ENCODE measurements around the gene MAPRE3. TPM values are rescaled to one million over a fixed set of nuclear protein-coding genes. Genes with fewer than 3 reads are reported as not detected.
A peak's percentile ranks its signal among the peaks of the same experiment; 100 is the strongest.

Gene MAPRE3
- total RNA-seq, 1 experiment from 2014 or later = 0.57 TPM

GRCh38 chr2:26985807-26986206 lies 15.4 kb downstream of the MAPRE3 start:
- H3K36me3 ChIP-seq = no peaks in the 10 kb centered on the region
- H3K4me1 ChIP-seq = no peaks in the 10 kb centered on the region
- DNase-seq = no peak
- peaks cover 42% of the 10 kb centered on the region for H3K27me3 ChIP-seq
- H3K4me3 ChIP-seq = no peak overlapping the region
- no peak overlapping the region for H3K27ac ChIP-seq
- H3K9me3 ChIP-seq (replicated peaks) = no peaks in the 10 kb centered on the region

- no peak overlapping the region for H3K4me3 ChIP-seq
- no peaks in the 10 kb centered on the region for H3K9me3 ChIP-seq (replicated peaks)
- no peak for DNase-seq
Observed at GRCh38 chr2:26986576-26986975, 16.1 kb downstream of the MAPRE3 start.

DNA sequence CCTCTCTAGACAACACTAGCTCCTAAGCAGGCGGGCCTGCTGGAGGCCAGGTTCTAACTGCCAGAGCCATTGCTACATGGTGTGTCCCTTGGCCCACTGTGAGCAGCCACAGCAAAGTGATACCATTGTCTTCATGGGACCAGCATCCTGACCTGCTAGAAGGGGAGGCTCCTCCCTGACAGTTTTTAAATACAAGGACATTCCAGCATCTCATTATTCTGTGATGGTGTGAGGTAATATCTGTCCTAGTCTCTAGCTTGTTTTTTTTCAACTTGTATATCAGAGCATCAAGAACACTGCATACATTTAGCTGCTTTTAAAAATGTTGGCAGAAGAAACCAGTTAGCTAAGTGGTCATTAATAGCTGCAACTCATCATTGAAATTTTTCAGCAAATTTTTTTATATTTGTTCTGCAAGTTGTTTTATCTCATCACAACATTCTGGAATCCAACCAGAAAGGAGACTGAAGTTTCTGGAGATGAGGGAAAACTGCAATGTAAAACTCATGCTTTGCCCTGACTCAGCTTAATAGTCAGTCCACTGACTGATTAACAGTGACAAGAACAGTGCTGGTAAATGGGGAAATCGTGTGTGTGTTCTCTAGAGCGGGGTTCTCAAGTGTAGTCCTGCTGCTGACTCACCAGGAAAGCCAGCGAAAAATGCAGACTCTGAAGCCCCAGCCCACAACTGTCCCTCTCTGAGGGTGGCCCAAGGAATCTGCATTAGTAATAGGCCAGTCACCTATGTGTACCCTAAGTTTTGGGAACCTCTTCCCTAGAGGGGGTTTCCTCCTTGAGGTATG lies 17.8 kb downstream of the MAPRE3 start:
- no peaks in the 10 kb centered on the region for H3K9me3 ChIP-seq (replicated peaks)
- no peaks in the 10 kb centered on the region for H3K4me1 ChIP-seq
- DNase-seq = no peak
- no peak overlapping the region for H3K4me3 ChIP-seq
- peaks cover 44% of the 10 kb centered on the region for H3K27me3 ChIP-seq
- H3K36me3 ChIP-seq = no peaks in the 10 kb centered on the region
- no peak overlapping the region for H3K27ac ChIP-seq

More at GRCh38 chr2:26986576-26986975, 16.1 kb downstream of the MAPRE3 start:
- Histone ChIP-seq H3K27me3 (peaks cover 42% of the 10 kb centered on the region), H3K4me1 (no peaks in the 10 kb centered on the region), H3K27ac (no peak overlapping the region), H3K36me3 (no peaks in the 10 kb centered on the region)

- Histone ChIP-seq H3K9me3 (replicated peaks) (no peaks in the 10 kb centered on the region), H3K27me3 (peaks cover 38% of the 10 kb centered on the region), H3K27ac (no peak overlapping the region), H3K4me1 (no peaks in the 10 kb centered on the region), H3K4me3 (no peak overlapping the region), H3K36me3 (no peaks in the 10 kb centered on the region)
- DNase-seq = no peak
Observed at GRCh38 chr2:26989156-26989555, 18.7 kb downstream of the MAPRE3 start.

DNA sequence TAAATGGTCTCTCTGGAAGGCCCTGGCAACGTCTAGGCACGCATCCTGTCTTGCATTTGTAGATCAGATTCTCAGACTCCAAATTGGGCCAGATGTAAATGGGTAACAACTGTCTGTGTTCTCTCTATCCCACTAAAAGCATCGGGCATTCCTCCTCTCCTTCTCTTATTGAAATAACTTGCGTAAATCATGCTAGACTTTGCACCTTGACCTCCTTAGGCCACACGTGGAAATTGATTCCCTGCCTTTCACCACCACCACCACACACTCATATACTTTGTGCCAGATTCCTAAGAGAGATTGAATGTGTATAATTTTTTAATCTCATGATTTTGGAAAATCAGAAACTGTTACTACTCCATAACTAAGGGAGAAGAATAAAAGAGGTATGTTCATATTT lies 21.3 kb downstream of the MAPRE3 start:
- H3K4me3 ChIP-seq = no peak overlapping the region
- 0 out of 2 replicates have a peak, but pooled peaks cover 3% of the 10 kb centered on the region for H3K9me3 ChIP-seq (replicated peaks)
- no peak overlapping the region for H3K27ac ChIP-seq
- H3K4me1 ChIP-seq = no peaks in the 10 kb centered on the region
- peaks cover 31% of the 10 kb centered on the region for H3K27me3 ChIP-seq
- DNase-seq = no peak
- H3K36me3 ChIP-seq = no peaks in the 10 kb centered on the region

DNA sequence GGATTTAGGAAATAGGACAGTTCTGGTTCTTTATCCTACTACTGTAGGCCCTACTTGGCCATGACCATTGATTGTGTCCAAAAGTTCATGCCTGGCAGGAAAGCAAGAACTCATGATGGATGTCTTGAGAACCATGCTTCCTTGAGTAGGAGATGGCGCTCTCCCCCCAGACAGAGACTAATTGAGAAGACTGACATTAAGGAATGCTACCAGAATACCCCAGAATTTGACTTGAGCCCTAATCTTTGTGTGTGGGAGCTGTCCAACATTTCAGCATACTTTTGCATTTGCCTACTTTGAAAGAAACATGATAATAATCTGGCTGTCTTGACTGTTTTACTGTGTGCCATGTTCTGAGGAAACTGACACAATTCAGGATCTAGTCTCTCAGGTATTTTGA lies 23.3 kb downstream of the MAPRE3 start:
- H3K27me3 ChIP-seq = peaks cover 18% of the 10 kb centered on the region; the same call in 1 of the 2 replicates
- peak in 1 of 2 experiments; percentile 46 for DNase-seq

GRCh38 chr2:26994983-26995382 lies 24.5 kb downstream of the MAPRE3 start:
- no peaks in the 10 kb centered on the region for H3K4me1 ChIP-seq
- H3K36me3 ChIP-seq = no peaks in the 10 kb centered on the region
- H3K27ac ChIP-seq = no peak overlapping the region
- H3K4me3 ChIP-seq = no peak overlapping the region
- DNase-seq = no peak
- peaks cover 6% of the 10 kb centered on the region; the same call in 1 of the 2 replicates for H3K27me3 ChIP-seq
- H3K9me3 ChIP-seq (replicated peaks) = 0 out of 2 replicates have a peak, but pooled peaks cover 3% of the 10 kb centered on the region

More for the DNA sequence above, 23.3 kb downstream of the MAPRE3 start:
- Histone ChIP-seq H3K4me1 (no peaks in the 10 kb centered on the region), H3K27ac (no peak overlapping the region), H3K9me3 (replicated peaks) (0 out of 2 replicates have a peak, but pooled peaks cover 3% of the 10 kb centered on the region), H3K4me3 (no peak overlapping the region), H3K36me3 (no peaks in the 10 kb centered on the region)

GRCh38 chr2:26997394-26997793 lies 27.0 kb downstream of the MAPRE3 start:
- Histone ChIP-seq H3K36me3 (no peaks in the 10 kb centered on the region), H3K9me3 (replicated peaks) (0 out of 2 replicates have a peak, but pooled peaks cover 3% of the 10 kb centered on the region), H3K4me3 (no peak overlapping the region), H3K27me3 (no peaks in the 10 kb centered on the region; the same call in 1 of the 2 replicates), H3K4me1 (no peaks in the 10 kb centered on the region), H3K27ac (no peak overlapping the region)
- no peak for DNase-seq

DNA sequence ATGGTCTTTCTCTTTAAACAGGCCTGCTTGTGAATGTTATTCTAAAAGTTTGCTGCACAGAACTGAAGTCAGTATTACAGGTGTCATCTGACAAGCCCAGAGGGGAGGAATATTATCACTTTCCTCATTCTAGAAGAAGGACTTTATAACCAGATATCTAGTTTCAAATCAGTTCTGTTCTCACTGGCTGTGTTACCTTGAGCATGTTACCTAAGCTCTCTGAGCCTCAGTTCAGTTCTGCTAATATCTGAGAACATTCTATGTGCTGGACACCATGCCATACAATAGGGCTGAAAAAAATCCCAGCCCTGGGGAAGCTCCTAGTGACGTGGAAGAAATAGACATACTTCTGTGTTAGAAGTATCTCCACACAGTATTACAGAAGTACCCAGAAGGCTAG lies 27.9 kb downstream of the MAPRE3 start:
- H3K9me3 ChIP-seq (replicated peaks) = 0 out of 2 replicates have a peak, but pooled peaks cover 3% of the 10 kb centered on the region
- H3K4me3 ChIP-seq = no peak overlapping the region
- no peak for DNase-seq
- H3K27me3 ChIP-seq = no peaks in the 10 kb centered on the region; the same call in 1 of the 2 replicates
- H3K36me3 ChIP-seq = no peaks in the 10 kb centered on the region
- H3K27ac ChIP-seq = no peak overlapping the region
- no peaks in the 10 kb centered on the region for H3K4me1 ChIP-seq

- DNase-seq = no peak
- Histone ChIP-seq H3K27ac (no peak overlapping the region), H3K36me3 (no peaks in the 10 kb centered on the region), H3K9me3 (replicated peaks) (no peaks in the 10 kb centered on the region), H3K27me3 (no peaks in the 10 kb centered on the region; the same call in none of the 2 replicates), H3K4me3 (no peak overlapping the region), H3K4me1 (no peaks in the 10 kb centered on the region)
Observed at GRCh38 chr2:27000228-27000627, 29.8 kb downstream of the MAPRE3 start.

GRCh38 chr2:27000995-27001394 lies 30.6 kb downstream of the MAPRE3 start:
- H3K9me3 ChIP-seq (replicated peaks) = no peaks in the 10 kb centered on the region
- H3K36me3 ChIP-seq = no peaks in the 10 kb centered on the region
- no peaks in the 10 kb centered on the region for H3K4me1 ChIP-seq
- DNase-seq = no peak
- no peaks in the 10 kb centered on the region; the same call in none of the 2 replicates for H3K27me3 ChIP-seq
- no peak overlapping the region for H3K27ac ChIP-seq
- no peak overlapping the region for H3K4me3 ChIP-seq

GRCh38 chr2:27001950-27002349 lies 31.5 kb downstream of the MAPRE3 start:
- no peak overlapping the region for H3K4me3 ChIP-seq
- no peak for DNase-seq
- no peaks in the 10 kb centered on the region for H3K9me3 ChIP-seq (replicated peaks)
- no peak overlapping the region for H3K27ac ChIP-seq
- no peaks in the 10 kb centered on the region for H3K36me3 ChIP-seq
- H3K4me1 ChIP-seq = no peaks in the 10 kb centered on the region
- H3K27me3 ChIP-seq = no peaks in the 10 kb centered on the region; the same call in none of the 2 replicates

DNA sequence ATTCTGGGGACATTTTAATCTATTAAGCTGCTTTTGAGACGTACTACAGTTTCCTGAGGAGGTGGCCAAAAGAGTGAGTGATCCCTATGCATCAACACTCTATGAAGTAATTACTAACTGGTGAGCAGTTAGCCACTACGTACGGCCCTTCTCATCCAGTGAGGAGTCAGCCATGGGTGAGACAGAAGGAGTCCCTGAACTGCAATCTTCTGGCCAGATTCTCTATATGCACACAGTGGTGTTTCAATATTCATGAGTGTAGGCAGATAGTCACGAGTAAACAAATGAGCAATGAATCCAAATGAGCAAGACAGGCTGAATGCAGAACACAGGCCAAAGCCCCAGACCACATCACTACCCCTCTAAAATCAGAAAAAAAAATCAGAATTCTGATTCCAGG lies 32.6 kb downstream of the MAPRE3 start:
- Histone ChIP-seq H3K27ac (no peak overlapping the region), H3K9me3 (replicated peaks) (no peaks in the 10 kb centered on the region), H3K4me1 (no peaks in the 10 kb centered on the region), H3K36me3 (no peaks in the 10 kb centered on the region), H3K4me3 (no peak overlapping the region), H3K27me3 (no peaks in the 10 kb centered on the region; the same call in none of the 2 replicates)
- DNase-seq = no peak

GRCh38 chr2:27003857-27004256 lies 33.4 kb downstream of the MAPRE3 start:
- Histone ChIP-seq H3K9me3 (replicated peaks) (no peaks in the 10 kb centered on the region), H3K4me3 (no peak overlapping the region), H3K27me3 (no peaks in the 10 kb centered on the region; the same call in none of the 2 replicates), H3K4me1 (no peaks in the 10 kb centered on the region), H3K36me3 (no peaks in the 10 kb centered on the region), H3K27ac (no peak overlapping the region)
- DNase-seq = no peak

DNA sequence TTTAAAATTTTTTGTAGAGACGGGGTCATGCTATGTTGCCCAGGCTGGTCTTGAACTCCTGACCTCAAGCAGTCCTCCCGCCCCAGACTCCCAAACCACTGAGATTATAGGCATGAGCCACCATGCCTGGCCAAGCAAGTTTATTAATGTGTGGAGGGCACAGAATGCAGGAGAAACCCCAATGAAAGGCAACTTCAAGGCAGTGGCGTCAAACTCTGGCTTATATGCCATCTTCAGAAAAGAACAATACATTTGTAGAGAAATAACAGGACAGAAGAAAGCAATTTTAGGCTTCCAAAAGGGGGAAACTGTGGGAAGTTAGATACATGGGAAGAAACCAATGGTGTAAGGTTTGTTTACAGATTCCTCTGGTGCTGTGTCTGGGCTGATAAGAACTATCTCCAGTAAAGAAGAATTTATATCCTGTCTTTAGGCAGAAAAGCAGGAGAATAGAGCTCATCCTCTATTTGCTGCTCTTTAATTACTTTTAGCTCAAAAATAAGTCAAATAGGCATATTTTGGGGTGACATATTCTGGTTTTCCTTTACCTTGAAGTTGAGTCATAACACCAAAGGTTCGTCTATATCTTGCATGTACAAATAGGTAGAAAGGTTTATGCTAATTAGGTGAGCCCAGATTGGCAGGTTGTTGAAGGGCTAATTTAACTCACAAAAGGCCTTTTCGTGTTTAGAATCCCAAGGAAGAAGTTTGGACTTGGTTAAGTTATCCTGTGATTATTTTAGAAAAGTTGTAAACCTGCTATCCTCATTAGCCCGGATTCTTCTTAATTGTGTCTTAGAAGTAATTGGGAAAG lies 36.4 kb downstream of the MAPRE3 start:
- H3K4me1 ChIP-seq = no peaks in the 10 kb centered on the region
- H3K27ac ChIP-seq = no peak overlapping the region
- H3K27me3 ChIP-seq = peaks cover 3% of the 10 kb centered on the region; the same call in 1 of the 2 replicates
- H3K9me3 ChIP-seq (replicated peaks) = no peaks in the 10 kb centered on the region
- H3K36me3 ChIP-seq = no peaks in the 10 kb centered on the region
- no peak for DNase-seq
- H3K4me3 ChIP-seq = no peak overlapping the region

Measured in SJCRH30 (cell line).